ENCODE data around the gene ADRA2C.

GRCh38 chr4:3753726-3754412 is 12.3 kb upstream of the ADRA2C start:
- no peak for TF ChIP-seq CTCF (IDR thresholded peaks at IDR 0.05)
- no peak for TF ChIP-seq MAX (IDR thresholded peaks at IDR 0.05; ENCODE audit: low read depth)
- TF ChIP-seq USF1 (IDR thresholded peaks at IDR 0.05; ENCODE audit: borderline replicate concordance, low read depth) = no peak
- TF ChIP-seq EP300 (IDR thresholded peaks at IDR 0.05; ENCODE audit: borderline replicate concordance in 1 of 2, low read depth in 1 of 2, low read length in 1 of 2) = no peak
- TF ChIP-seq EZH2phosphoT487 (IDR thresholded peaks at IDR 0.05; ENCODE audit: borderline replicate concordance, low read depth) = no peak
- TF ChIP-seq SIN3A (IDR thresholded peaks at IDR 0.05; ENCODE audit: borderline replicate concordance, low read depth, low read length) = no peak
- no peak for TF ChIP-seq POLR2AphosphoS5 (IDR thresholded peaks at IDR 0.05; ENCODE audit: low read depth, low read length)
- TF ChIP-seq JUND (IDR thresholded peaks at IDR 0.05) = no peak
- TF ChIP-seq REST (IDR thresholded peaks at IDR 0.05; ENCODE audit: low read depth, low read length) = no peak
- TF ChIP-seq SMC3 (IDR thresholded peaks at IDR 0.05; ENCODE audit: low read depth, low read length) = no peak
- TF ChIP-seq USF2 (IDR thresholded peaks at IDR 0.05; ENCODE audit: borderline replicate concordance, low read depth, low read length) = no peak
- no peak for TF ChIP-seq FOXM1 (IDR thresholded peaks at IDR 0.05; ENCODE audit: low read depth)
- no peak for TF ChIP-seq MEF2A (IDR thresholded peaks at IDR 0.05; ENCODE audit: borderline replicate concordance, low read depth)
